Lower lobe of right lung (tissue), 2 donors: Measurements from ENCODE around the gene TMEM11. TPM values are rescaled to one million over a fixed set of nuclear protein-coding genes. Genes with fewer than 3 reads are reported as not detected.

Source experiments
- ATAC-seq, 2 donors: fragments of 200-7000 bp; cut with Tn5 transposase; one replicate each; pipeline ENCODE4 v1.9.1; 2020 to 2022; ENCODE audit warnings: mild to moderate bottlenecking in 2 of 2, moderate library complexity in 2 of 2
- DNase-seq: peaks from one replicate; pipeline ENCODE4 v3.0.0-alpha.2; 2020
- H3K27ac ChIP-seq: fragments of 200-600 bp; one replicate; pipeline ENCODE4 v1.8.0; 2022
- H3K27me3 ChIP-seq: fragments of 200-600 bp; one replicate; pipeline ENCODE4 v1.8.0; 2022; ENCODE audit warnings: low read depth
- H3K36me3 ChIP-seq: fragments of 200-600 bp; one replicate; pipeline ENCODE4 v1.8.0; 2022; ENCODE audit warnings: mild to moderate bottlenecking
- H3K4me1 ChIP-seq: fragments of 200-600 bp; one replicate; pipeline ENCODE4 v1.8.0; 2022
- H3K4me3 ChIP-seq: fragments of 200-600 bp; one replicate; pipeline ENCODE4 v1.8.0; 2022; ENCODE audit warnings: mild to moderate bottlenecking
- H3K9me3 ChIP-seq: fragments of 200-600 bp; one replicate; pipeline ENCODE4 v1.8.0; 2022
- intact Hi-C: fragments of 100-400 bp; cut with DNase I; formaldehyde crosslinking; loops from one replicate; pipeline ENCODE4 v1.11.0; 2022
- long read RNA-seq: library from polyadenylated mRNA; unstranded; transcript quantifications from one replicate; pipeline ENCODE4 v2.0.0, GENCODE V29; 2021
- total RNA-seq: library from RNA; stranded (reverse); fragmentation: NEBNext Ultra II Directional; extraction: Animal tissue kit (Norgen Biotek cat#: 25700); gene quantifications from one replicate; pipeline ENCODE4 v1.2.1, GENCODE V29; 2021
- TF ChIP-seq, protein P1 (sequence below): fragments of 200-600 bp; IDR thresholded peaks from one replicate; pipeline ENCODE4 v1.8.0; 2022; ENCODE audit warnings: antibody characterized with exemption, mild to moderate bottlenecking
- donor health status: DM: no; HTN: yes; CAD: no; lungs with severe emphysema.

The TMEM11 gene, protein sequence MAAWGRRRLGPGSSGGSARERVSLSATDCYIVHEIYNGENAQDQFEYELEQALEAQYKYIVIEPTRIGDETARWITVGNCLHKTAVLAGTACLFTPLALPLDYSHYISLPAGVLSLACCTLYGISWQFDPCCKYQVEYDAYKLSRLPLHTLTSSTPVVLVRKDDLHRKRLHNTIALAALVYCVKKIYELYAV
- total RNA-seq, result 20.2 TPM
- long read RNA-seq, transcript TMEM11-202 (3 exons, 1,246 nt), result minor isoform, 11 of 46 reads
- long read RNA-seq, transcript TMEM11-201 (2 exons, 2,095 nt), result major isoform, 30 of 46 reads
- long read RNA-seq, partial matches to known transcripts, result 4 of 46 reads
- long read RNA-seq, other reads (novel, unspliced or antisense), result 0 of 46 reads

DNA sequence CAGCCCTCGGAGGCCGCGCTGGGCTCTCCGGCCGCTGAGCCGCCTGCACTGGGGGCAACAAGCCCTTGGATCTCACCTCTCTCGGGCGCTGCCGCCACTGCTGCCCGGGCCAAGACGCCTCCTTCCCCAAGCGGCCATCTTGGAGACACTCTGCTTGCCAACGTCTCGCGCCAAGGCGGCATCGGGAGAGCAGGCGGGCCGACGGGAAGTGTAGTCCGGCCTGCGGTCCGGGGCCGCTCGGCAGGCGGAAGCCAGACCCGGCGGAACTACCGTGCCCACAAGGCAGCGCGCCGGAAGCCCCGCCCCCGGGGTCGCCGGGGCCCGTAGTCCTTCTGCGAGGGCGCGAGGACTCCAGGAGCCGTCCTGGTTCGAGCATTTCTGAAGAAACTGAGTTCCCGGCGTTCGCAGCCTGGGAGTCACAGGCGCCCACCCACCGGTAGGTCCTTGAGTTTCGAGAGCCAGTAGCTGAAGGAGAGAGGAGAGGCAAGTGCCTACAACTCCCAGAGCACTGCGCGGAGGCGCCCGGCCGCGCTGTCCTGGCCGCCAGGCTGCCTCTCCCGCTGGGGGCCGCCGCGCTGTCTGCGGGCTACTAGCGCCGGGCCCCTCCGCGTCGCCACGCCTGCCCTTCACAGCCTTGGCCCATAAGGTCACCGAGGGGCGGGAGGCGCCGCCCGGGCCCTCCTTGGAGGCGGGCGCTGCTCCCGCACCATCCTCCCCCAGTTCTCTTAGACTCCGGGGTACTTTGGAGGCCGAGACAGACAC, at the start of gene TMEM11:
Gene TMEM11, minus strand, starts transcription at position 147 of the 762 bp plus-strand sequence. Its CDS starts 9 bp downstream, at position 138.
- ATAC-seq (peak; percentile 96 to 97), DNase-seq (peak; percentile 98)
- H3K4me3 ChIP-seq, result peak within 1 kb of the TSS; percentile 100
- no peaks in the 10 kb centered on the region for H3K9me3 ChIP-seq
- peaks cover 17% of the 10 kb centered on the region for H3K36me3 ChIP-seq
- H3K27ac ChIP-seq, result peak within 1 kb of the TSS; percentile 97
- peaks cover 54% of the 10 kb centered on the region for H3K4me1 ChIP-seq
- intact Hi-C loops, result no loop called here
- H3K27me3 ChIP-seq, result no peaks in the 10 kb centered on the region
- TF ChIP-seq, protein P1, sequence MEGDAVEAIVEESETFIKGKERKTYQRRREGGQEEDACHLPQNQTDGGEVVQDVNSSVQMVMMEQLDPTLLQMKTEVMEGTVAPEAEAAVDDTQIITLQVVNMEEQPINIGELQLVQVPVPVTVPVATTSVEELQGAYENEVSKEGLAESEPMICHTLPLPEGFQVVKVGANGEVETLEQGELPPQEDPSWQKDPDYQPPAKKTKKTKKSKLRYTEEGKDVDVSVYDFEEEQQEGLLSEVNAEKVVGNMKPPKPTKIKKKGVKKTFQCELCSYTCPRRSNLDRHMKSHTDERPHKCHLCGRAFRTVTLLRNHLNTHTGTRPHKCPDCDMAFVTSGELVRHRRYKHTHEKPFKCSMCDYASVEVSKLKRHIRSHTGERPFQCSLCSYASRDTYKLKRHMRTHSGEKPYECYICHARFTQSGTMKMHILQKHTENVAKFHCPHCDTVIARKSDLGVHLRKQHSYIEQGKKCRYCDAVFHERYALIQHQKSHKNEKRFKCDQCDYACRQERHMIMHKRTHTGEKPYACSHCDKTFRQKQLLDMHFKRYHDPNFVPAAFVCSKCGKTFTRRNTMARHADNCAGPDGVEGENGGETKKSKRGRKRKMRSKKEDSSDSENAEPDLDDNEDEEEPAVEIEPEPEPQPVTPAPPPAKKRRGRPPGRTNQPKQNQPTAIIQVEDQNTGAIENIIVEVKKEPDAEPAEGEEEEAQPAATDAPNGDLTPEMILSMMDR, result no peak

DNA sequence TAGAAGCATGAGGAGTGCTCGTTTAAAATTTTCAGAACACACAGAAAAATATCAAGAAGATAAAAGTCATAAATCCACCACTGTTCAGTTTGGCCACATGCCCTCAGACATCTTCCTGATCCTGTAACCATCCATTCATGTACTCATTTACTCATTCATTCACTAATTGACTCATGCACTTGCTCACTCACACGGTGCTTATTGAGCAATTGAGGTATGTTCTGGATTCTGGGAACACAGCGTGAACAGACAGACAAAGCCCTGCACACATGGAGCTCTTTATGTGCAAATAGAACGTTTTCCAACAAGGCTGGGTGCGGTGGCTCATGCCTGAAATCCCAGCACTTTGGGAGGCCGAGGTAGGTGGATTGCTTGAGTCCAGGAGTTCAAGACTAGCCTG, 49.4 kb upstream of the TMEM11 start:
- H3K27ac ChIP-seq, result no peak overlapping the region
- intact Hi-C loops, result no loop called here
- ATAC-seq (no peak), DNase-seq (no peak)
- H3K36me3 ChIP-seq, result no peaks in the 10 kb centered on the region
- TF ChIP-seq, protein P1, result no peak
- H3K9me3 ChIP-seq, result no peaks in the 10 kb centered on the region
- H3K4me1 ChIP-seq, result no peaks in the 10 kb centered on the region
- no peaks in the 10 kb centered on the region for H3K27me3 ChIP-seq
- H3K4me3 ChIP-seq, result no peak overlapping the region

DNA sequence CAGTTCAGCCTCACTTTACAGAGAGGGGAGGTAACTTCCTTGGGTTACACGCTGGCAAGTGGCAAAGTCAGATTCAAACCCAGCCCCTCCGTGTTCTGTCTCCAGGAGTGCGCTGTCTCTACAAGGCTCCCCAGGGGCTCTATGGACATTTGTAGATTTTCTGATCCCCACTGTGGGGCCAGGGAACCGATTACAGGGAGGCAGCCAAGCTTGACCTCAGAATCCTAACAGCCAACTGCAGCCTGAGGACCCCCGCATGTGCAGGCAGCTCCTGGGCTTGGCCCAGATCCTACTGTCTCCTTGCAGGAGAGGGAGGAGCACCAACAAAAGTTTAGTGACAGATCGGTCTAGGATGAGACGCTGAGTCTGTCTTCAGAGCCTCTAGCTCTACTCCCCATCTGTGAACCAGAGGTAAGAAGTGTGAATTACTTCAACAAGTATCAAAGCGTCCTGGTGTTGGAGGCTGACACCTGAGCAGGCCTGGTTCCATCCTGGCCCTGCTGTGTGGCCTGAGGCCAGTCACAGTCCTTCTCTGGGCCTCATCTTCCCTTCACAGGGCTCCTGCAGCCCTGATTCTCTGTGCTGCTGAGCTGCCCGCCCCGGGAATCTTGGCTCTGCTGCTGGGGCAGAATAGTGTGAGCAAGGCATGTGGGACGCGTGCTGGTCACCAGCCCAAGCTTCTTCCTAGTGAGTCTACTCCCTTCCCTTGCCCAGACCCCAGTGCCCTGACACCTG, 48.5 kb upstream of the TMEM11 start:
- ATAC-seq (no peak), DNase-seq (no peak)
- Histone ChIP-seq H3K9me3 (no peaks in the 10 kb centered on the region), H3K27me3 (no peaks in the 10 kb centered on the region), H3K27ac (no peak overlapping the region), H3K4me3 (no peak overlapping the region), H3K36me3 (no peaks in the 10 kb centered on the region), H3K4me1 (no peaks in the 10 kb centered on the region)
- intact Hi-C loops, result no loop called here
- TF ChIP-seq, protein P1, result no peak

GRCh38 chr17:21258593-21258992, 44.6 kb upstream of the TMEM11 start:
- TF ChIP-seq, protein P1, result no peak

GRCh38 chr17:21253646-21254441, 39.9 kb upstream of the TMEM11 start:
- intact Hi-C loops, result no loop called here
- ATAC-seq, result peak; percentile 34 to 55
- H3K9me3 ChIP-seq, result no peaks in the 10 kb centered on the region
- DNase-seq, result no peak
- H3K27me3 ChIP-seq, result no peaks in the 10 kb centered on the region
- H3K4me3 ChIP-seq, result peak overlapping the region; percentile 64
- H3K4me1 ChIP-seq, result peaks cover 37% of the 10 kb centered on the region
- no peaks in the 10 kb centered on the region for H3K36me3 ChIP-seq
- peak overlapping the region; percentile 68 for H3K27ac ChIP-seq
- TF ChIP-seq, protein P1, result no peak

More at GRCh38 chr17:21258593-21258992, 44.6 kb upstream of the TMEM11 start:
- DNase-seq (no peak), ATAC-seq (no peak)
- no peaks in the 10 kb centered on the region for H3K27me3 ChIP-seq
- H3K9me3 ChIP-seq, result no peaks in the 10 kb centered on the region
- peaks cover 9% of the 10 kb centered on the region for H3K4me1 ChIP-seq
- intact Hi-C loops, result no loop called here
- no peak overlapping the region for H3K4me3 ChIP-seq
- no peak overlapping the region for H3K27ac ChIP-seq
- H3K36me3 ChIP-seq, result no peaks in the 10 kb centered on the region
